IMR-90 (cell line): Measurements from ENCODE around the gene NDUFB2. TPM values are rescaled to one million over a fixed set of nuclear protein-coding genes. Genes with fewer than 3 reads are reported as not detected.

Experiments used
- ATAC-seq: fragments of 200-7000 bp; cut with Tn5 transposase; 2 replicates; pipeline ENCODE4 v1.9.1; 2020; ENCODE audit warnings: low read depth, mild to moderate bottlenecking, moderate library complexity
- BruUV-seq: library from RNA; stranded (reverse); fragments of 400-500 nt; replicated peaks from 2 replicates; lab custom pipeline; 2021; lab: Mats Ljungman, UMichigan
- CTCF ChIA-PET: fragments of 300-600 bp; formaldehyde crosslinking; extraction: SDS; loops from one replicate; lab custom pipeline; 2021; ENCODE audit warnings: antibody characterized with exemption; lab: Yijun Ruan, JAX
- POLR2A ChIA-PET: fragments of 300-600 bp; sonication (Branson Sonifier 250); formaldehyde crosslinking; loops from one replicate; lab custom pipeline; 2022; ENCODE audit warnings: antibody characterized with exemption; ENCODE audit not compliant: unreplicated experiment; lab: Charles Lee
- DNase-seq: peaks from one replicate; pipeline ENCODE4 v3.0.0; 2013
- H2AFZ ChIP-seq: replicated peaks from 2 replicates; pipeline ENCODE3; 2013; ENCODE audit warnings: low read length, mild to moderate bottlenecking; ENCODE audit not compliant: poor library complexity
- H2AK5ac ChIP-seq: 2 replicates; pipeline ENCODE4 v1.6.1; 2013; ENCODE audit warnings: low read depth, low read length, inconsistent platforms
- H2AK9ac ChIP-seq: replicated peaks from 2 replicates; pipeline ENCODE3; 2013; ENCODE audit warnings: mild to moderate bottlenecking, low read depth, low read length, moderate library complexity; ENCODE audit not compliant: poor library complexity
- H2BK120ac ChIP-seq: 2 replicates; pipeline ENCODE4 v1.6.1; 2013; ENCODE audit warnings: low read depth, low read length, inconsistent platforms
- H2BK15ac ChIP-seq: 3 replicates; pipeline ENCODE4 v1.6.1; 2013; ENCODE audit warnings: low read depth, low read length, inconsistent platforms
- H2BK20ac ChIP-seq: 2 replicates; pipeline ENCODE4 v1.6.1; 2013; ENCODE audit warnings: low read depth, mild to moderate bottlenecking, inconsistent platforms, low read length, moderate library complexity
- H2BK5ac ChIP-seq: 2 replicates; pipeline ENCODE4 v1.6.1; 2013; ENCODE audit warnings: mild to moderate bottlenecking, low read depth, low read length, inconsistent platforms; ENCODE audit not compliant: poor library complexity, severe bottlenecking
- H3K14ac ChIP-seq: replicated peaks from 2 replicates; pipeline ENCODE4 v1.6.1; 2013; ENCODE audit warnings: low read depth, low read length, inconsistent platforms
- H3K18ac ChIP-seq: 2 replicates; pipeline ENCODE4 v1.6.1; 2013; ENCODE audit warnings: low read depth, low read length, control low read depth
- H3K23ac ChIP-seq: 2 replicates; pipeline ENCODE4 v1.6.1; 2013; ENCODE audit warnings: low read depth, low read length, inconsistent platforms
- H3K27ac ChIP-seq: 2 replicates; pipeline ENCODE4 v1.5.1; 2013; ENCODE audit warnings: mild to moderate bottlenecking, control low read depth, low read length; ENCODE audit not compliant: insufficient read depth
- H3K27me3 ChIP-seq: 2 replicates; pipeline ENCODE4 v1.6.1; 2013; ENCODE audit warnings: low read length; ENCODE audit not compliant: control insufficient read depth, insufficient read depth
- H3K36me3 ChIP-seq: 2 replicates; pipeline ENCODE4 v1.6.1; 2013; ENCODE audit warnings: low read length, mixed read lengths; ENCODE audit not compliant: control insufficient read depth, insufficient read depth
- H3K4ac ChIP-seq: 2 replicates; pipeline ENCODE4 v1.6.1; 2013; ENCODE audit warnings: low read depth, low read length, inconsistent platforms
- H3K4me1 ChIP-seq: 2 replicates; pipeline ENCODE4 v1.6.1; 2013; ENCODE audit warnings: low read length, mixed read lengths; ENCODE audit not compliant: control insufficient read depth, insufficient read depth
- H3K4me2 ChIP-seq: 2 replicates; pipeline ENCODE4 v1.6.1; 2013; ENCODE audit warnings: low read depth, mild to moderate bottlenecking, control low read depth, low read length, moderate library complexity
- H3K4me3 ChIP-seq: 2 replicates; pipeline ENCODE4 v1.5.1; 2013; ENCODE audit warnings: low read depth, mild to moderate bottlenecking, control low read depth, low read length, moderate library complexity; ENCODE audit not compliant: insufficient read depth
- H3K56ac ChIP-seq: 2 replicates; pipeline ENCODE4 v1.6.1; 2013; ENCODE audit warnings: low read length, inconsistent platforms; ENCODE audit not compliant: insufficient read depth; ENCODE audit errors: extremely low read depth
- H3K79me1 ChIP-seq, 2 experiments: 2 replicates each; pipeline ENCODE4 v1.6.1; 2013; ENCODE audit warnings: low read length in 2 of 2, inconsistent platforms in 1 of 2, low read depth in 1 of 2
- H3K9ac ChIP-seq: 2 replicates; pipeline ENCODE4 v1.6.1; 2013; ENCODE audit warnings: low read depth, low read length, control low read depth
- H3K9me1 ChIP-seq: 2 replicates; pipeline ENCODE4 v1.6.1; 2013; ENCODE audit warnings: low read length, inconsistent platforms; ENCODE audit not compliant: insufficient read depth
- H3K9me3 ChIP-seq: 2 replicates; pipeline ENCODE4 v1.6.1; 2013; ENCODE audit warnings: low read length; ENCODE audit not compliant: control insufficient read depth, insufficient read depth
- H4K20me1 ChIP-seq: 2 replicates; pipeline ENCODE4 v1.6.1; 2013; ENCODE audit warnings: low read length, inconsistent platforms; ENCODE audit not compliant: insufficient read depth
- H4K5ac ChIP-seq: 2 replicates; pipeline ENCODE4 v1.6.1; 2013; ENCODE audit warnings: mild to moderate bottlenecking, low read depth, low read length, control low read depth
- H4K8ac ChIP-seq, 2 experiments: 2 replicates each; pipeline ENCODE4 v1.6.1; 2013; ENCODE audit warnings: low read depth in 2 of 2, low read length in 2 of 2, control low read depth in 1 of 2, inconsistent platforms in 1 of 2
- H4K91ac ChIP-seq: 2 replicates; pipeline ENCODE4 v1.6.1; 2013; ENCODE audit warnings: low read depth, low read length, inconsistent platforms; ENCODE audit not compliant: insufficient read depth
- BHLHE40 ChIP-seq: fragments of 150-350 bp; IDR thresholded peaks from 2 replicates; pipeline ENCODE4 v1.6.1; 2016; ENCODE audit warnings: mild to moderate bottlenecking, low read depth, low read length
- CEBPB ChIP-seq: IDR thresholded peaks from 2 replicates; pipeline ENCODE4 v1.6.1; 2012; ENCODE audit warnings: low read depth, low read length, improper control_type of control experiment
- FOS ChIP-seq: fragments of 150-350 bp; IDR thresholded peaks from 2 replicates; pipeline ENCODE4 v1.6.1; 2016; ENCODE audit warnings: low read depth, low read length
- MAFK ChIP-seq: IDR thresholded peaks from 2 replicates; pipeline ENCODE4 v1.6.1; 2012; ENCODE audit warnings: low read depth, low read length, improper control_type of control experiment
- MAZ ChIP-seq: IDR thresholded peaks from 2 replicates; pipeline ENCODE4 v1.6.1; 2012; ENCODE audit warnings: low read depth, mild to moderate bottlenecking, low read length, improper control_type of control experiment, moderate library complexity, borderline replicate concordance
- MXI1 ChIP-seq: IDR thresholded peaks from 2 replicates; pipeline ENCODE4 v1.6.1; 2012; ENCODE audit warnings: low read depth, mild to moderate bottlenecking, low read length, moderate library complexity, borderline replicate concordance
- NFE2L2 ChIP-seq: fragments of 150-350 bp; IDR thresholded peaks from 2 replicates; pipeline ENCODE4 v1.6.1; 2016; ENCODE audit warnings: low read depth, mild to moderate bottlenecking, low read length
- POLR2A ChIP-seq: IDR thresholded peaks from 2 replicates; pipeline ENCODE4 v1.6.1; 2012; ENCODE audit warnings: mild to moderate bottlenecking, low read depth, low read length
- RAD21 ChIP-seq: IDR thresholded peaks from 2 replicates; pipeline ENCODE4 v1.6.1; 2012; ENCODE audit warnings: low read length, improper control_type of control experiment
- RCOR1 ChIP-seq: IDR thresholded peaks from 2 replicates; pipeline ENCODE4 v1.6.1; 2012; ENCODE audit warnings: mild to moderate bottlenecking, low read length, improper control_type of control experiment; ENCODE audit not compliant: insufficient replicate concordance
- RFX5 ChIP-seq: IDR thresholded peaks from 2 replicates; pipeline ENCODE4 v1.8.0; 2012; ENCODE audit warnings: low read depth, mild to moderate bottlenecking, low read length, moderate library complexity
- SMC3 ChIP-seq: fragments of 150-350 bp; IDR thresholded peaks from 2 replicates; pipeline ENCODE4 v1.6.1; 2016; ENCODE audit warnings: low read depth, mild to moderate bottlenecking, antibody characterized with exemption, low read length, moderate library complexity
- WGBS, 2 experiments: methylation state at CpG; one replicate each; pipeline versions ENCODE4 v1.1.5 to v1.1.7; 2013; ENCODE audit warnings: missing lambda C conversion rate in 2 of 2; ENCODE audit not compliant: insufficient read length in 1 of 2; ENCODE audit errors: extremely low coverage in 2 of 2; 5-methylcytosine and 5-hydroxymethylcytosine counted together
- dilution Hi-C: fragments of 300-500 bp; cut with HindIII; formaldehyde crosslinking; loops from one replicate; pipeline ENCODE4 v1.14.3; 2018; ENCODE audit warnings: low sequenced_read_pairs; ENCODE audit not compliant: unreplicated experiment
- in situ Hi-C: fragments of 300-500 bp; cut with MboI; formaldehyde crosslinking; loops from 3 replicates; pipeline ENCODE4 v1.14.3; 2019; ENCODE audit warnings: low sequenced_read_pairs, inconsistent platforms, mixed read lengths
- intact Hi-C: fragments of 100-400 bp; cut with micrococcal nuclease; formaldehyde crosslinking; loops from 2 replicates; pipeline ENCODE4 v1.10.0; 2022
- polyA plus RNA-seq, 3 experiments: library from polyadenylated mRNA; depleted of rRNA; stranded (reverse); fragments of >200 nt; gene quantifications; 2 replicates each; pipeline ENCODE4 v1.2.3, GENCODE V29; 2012; ENCODE audit warnings: low replicate concordance in 1 of 3
- total RNA-seq: library from RNA; depleted of rRNA; stranded (reverse); fragments of >200 nt; gene quantifications from 2 replicates; pipeline ENCODE4 v1.2.3, GENCODE V29; 2012
- TF ChIP-seq, protein P1 (sequence below): fragments of 150-350 bp; IDR thresholded peaks from 2 replicates; pipeline ENCODE4 v1.6.1; 2017; ENCODE audit warnings: mild to moderate bottlenecking, antibody characterized with exemption, low read length, low read depth
- TF ChIP-seq, protein P2 (sequence below): fragments of 150-350 bp; IDR thresholded peaks from 2 replicates; pipeline ENCODE4 v1.6.1; 2016; ENCODE audit warnings: low read depth, mild to moderate bottlenecking, low read length, moderate library complexity, borderline replicate concordance
- TF ChIP-seq, protein P3 (sequence below): conservative IDR thresholded peaks from 2 replicates; pipeline ENCODE4 v1.5.1; 2012; ENCODE audit warnings: mild to moderate bottlenecking, low read depth, low read length, improper control_type of control experiment

Gene NDUFB2
- total and polyA plus RNA-seq, 2 of the 4 experiments (the other 2 are of a cell fraction), result 81.7 to 143 TPM

DNA sequence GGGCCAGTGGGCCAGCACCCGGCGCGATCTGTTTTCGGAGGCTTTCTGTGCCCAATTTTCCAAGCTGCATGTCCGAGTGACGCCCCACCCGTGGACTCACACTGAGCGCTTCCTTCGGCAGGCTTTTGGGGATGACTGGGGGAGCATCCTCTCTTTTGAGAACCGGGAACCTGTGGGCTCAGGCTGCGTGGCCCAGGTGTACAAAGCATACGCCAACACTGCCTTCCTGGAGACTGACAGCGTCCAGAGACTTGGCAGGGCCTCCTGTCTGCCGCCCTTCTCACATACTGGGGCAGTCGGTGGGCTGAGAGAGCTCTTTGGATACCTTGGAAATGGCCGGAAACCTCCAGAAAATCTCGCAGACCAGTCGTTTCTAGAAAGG, 22.7 kb upstream of the NDUFB2 start:
- dilution Hi-C loops (no loop called here), in situ Hi-C loops (no loop called here), intact Hi-C loops (loop anchor here (5.0 kb wide), 1 partner anchor 979 kb away; no protein-coding TSS in a partner anchor)
- no TSS peak for BruUV-seq
- Histone ChIP-seq H3K4me1 (0 out of 2 replicates have a peak, but pooled peaks cover 2% of the 10 kb centered on the region), H2BK15ac (no peak overlapping the region), H3K18ac (no peak overlapping the region), H3K4me3 (peak overlapping the region; percentile 71), H2BK20ac (no peak overlapping the region), H2BK5ac (no peak overlapping the region), H3K23ac (no peak overlapping the region), H3K56ac (no peak overlapping the region), H3K36me3 (no peaks in the 10 kb centered on the region), H2AFZ (peak overlapping the region; percentile 98), H2AK9ac (peak overlapping the region; percentile 59), H4K8ac (peak overlapping the region in 1 of 2 experiments; percentile 42; a peak in 1 of 4 replicates), H2BK120ac (no peak overlapping the region), H3K27ac (no peak overlapping the region), H3K4ac (peak overlapping the region; percentile 26), H4K20me1 (no peaks in the 10 kb centered on the region), H2AK5ac (no peak overlapping the region), H3K9me1 (peaks cover 4% of the 10 kb centered on the region; the same call in 1 of the 2 replicates), H3K79me1 (peaks cover 4 to 6% of the 10 kb centered on the region in 2 experiments; a peak in 1 of 4 replicates), H4K91ac (no peak overlapping the region), H3K14ac (no peak overlapping the region; the same call in 1 of the 2 replicates), H4K5ac (no peak overlapping the region), H3K4me2 (peak overlapping the region; percentile 96), H3K27me3 (peaks cover 6% of the 10 kb centered on the region; the same call in 1 of the 2 replicates), H3K9ac (no peak overlapping the region), H3K9me3 (no peaks in the 10 kb centered on the region)
- ATAC-seq (no peak), DNase-seq (no peak)
- TF ChIP-seq, protein P1, sequence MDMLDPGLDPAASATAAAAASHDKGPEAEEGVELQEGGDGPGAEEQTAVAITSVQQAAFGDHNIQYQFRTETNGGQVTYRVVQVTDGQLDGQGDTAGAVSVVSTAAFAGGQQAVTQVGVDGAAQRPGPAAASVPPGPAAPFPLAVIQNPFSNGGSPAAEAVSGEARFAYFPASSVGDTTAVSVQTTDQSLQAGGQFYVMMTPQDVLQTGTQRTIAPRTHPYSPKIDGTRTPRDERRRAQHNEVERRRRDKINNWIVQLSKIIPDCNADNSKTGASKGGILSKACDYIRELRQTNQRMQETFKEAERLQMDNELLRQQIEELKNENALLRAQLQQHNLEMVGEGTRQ, result no peak
- TF ChIP-seq RCOR1, result no peak
- TF ChIP-seq NFE2L2, result no peak
- TF ChIP-seq SMC3, result no peak
- no peak for TF ChIP-seq MAZ
- no peak for TF ChIP-seq CEBPB
- no peak for TF ChIP-seq BHLHE40
- TF ChIP-seq, protein P2, sequence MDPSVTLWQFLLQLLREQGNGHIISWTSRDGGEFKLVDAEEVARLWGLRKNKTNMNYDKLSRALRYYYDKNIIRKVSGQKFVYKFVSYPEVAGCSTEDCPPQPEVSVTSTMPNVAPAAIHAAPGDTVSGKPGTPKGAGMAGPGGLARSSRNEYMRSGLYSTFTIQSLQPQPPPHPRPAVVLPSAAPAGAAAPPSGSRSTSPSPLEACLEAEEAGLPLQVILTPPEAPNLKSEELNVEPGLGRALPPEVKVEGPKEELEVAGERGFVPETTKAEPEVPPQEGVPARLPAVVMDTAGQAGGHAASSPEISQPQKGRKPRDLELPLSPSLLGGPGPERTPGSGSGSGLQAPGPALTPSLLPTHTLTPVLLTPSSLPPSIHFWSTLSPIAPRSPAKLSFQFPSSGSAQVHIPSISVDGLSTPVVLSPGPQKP, result no peak
- TF ChIP-seq POLR2A, result no peak
- no peak for TF ChIP-seq MXI1
- no peak for TF ChIP-seq RAD21
- TF ChIP-seq MAFK, result no peak
- TF ChIP-seq, protein P3, sequence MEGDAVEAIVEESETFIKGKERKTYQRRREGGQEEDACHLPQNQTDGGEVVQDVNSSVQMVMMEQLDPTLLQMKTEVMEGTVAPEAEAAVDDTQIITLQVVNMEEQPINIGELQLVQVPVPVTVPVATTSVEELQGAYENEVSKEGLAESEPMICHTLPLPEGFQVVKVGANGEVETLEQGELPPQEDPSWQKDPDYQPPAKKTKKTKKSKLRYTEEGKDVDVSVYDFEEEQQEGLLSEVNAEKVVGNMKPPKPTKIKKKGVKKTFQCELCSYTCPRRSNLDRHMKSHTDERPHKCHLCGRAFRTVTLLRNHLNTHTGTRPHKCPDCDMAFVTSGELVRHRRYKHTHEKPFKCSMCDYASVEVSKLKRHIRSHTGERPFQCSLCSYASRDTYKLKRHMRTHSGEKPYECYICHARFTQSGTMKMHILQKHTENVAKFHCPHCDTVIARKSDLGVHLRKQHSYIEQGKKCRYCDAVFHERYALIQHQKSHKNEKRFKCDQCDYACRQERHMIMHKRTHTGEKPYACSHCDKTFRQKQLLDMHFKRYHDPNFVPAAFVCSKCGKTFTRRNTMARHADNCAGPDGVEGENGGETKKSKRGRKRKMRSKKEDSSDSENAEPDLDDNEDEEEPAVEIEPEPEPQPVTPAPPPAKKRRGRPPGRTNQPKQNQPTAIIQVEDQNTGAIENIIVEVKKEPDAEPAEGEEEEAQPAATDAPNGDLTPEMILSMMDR, result no peak
- TF ChIP-seq FOS, result no peak
- no peak for TF ChIP-seq RFX5
- 59% methylated on average over 11 of the region's 18 CpGs; no CpG with 5 or more reads in 1 of the 2 experiments for WGBS, 2 experiments
- POLR2A ChIA-PET, result no interaction called here
- CTCF ChIA-PET, result no interaction called here
